Kidney epithelial cell (primary cell): ENCODE data around the gene HS3ST1. TPM values are rescaled to one million over a fixed set of nuclear protein-coding genes. Genes with fewer than 3 reads are reported as not detected.

ENCODE experiments used
- DNase-seq: peaks from one replicate; pipeline ENCODE4 v3.0.0-alpha.2; 2010; ENCODE audit warnings: low read depth
- H3K27me3 ChIP-seq: 2 replicates; pipeline ENCODE4 v1.6.0; 2011; ENCODE audit warnings: low read length; ENCODE audit not compliant: control insufficient read depth, insufficient read depth
- H3K36me3 ChIP-seq: 2 replicates; pipeline ENCODE4 v1.5.1; 2011; ENCODE audit warnings: low read length; ENCODE audit not compliant: control insufficient read depth, insufficient read depth
- H3K4me3 ChIP-seq: 2 replicates; pipeline ENCODE4 v1.5.1; 2011; ENCODE audit warnings: low read depth, mild to moderate bottlenecking, control low read depth, low read length
- total RNA-seq: library from RNA; depleted of rRNA; stranded (reverse); fragments of >200 nt; gene quantifications from 2 replicates; pipeline ENCODE4 v1.2.3, GENCODE V29; 2015
- TF ChIP-seq, protein P1 (sequence below): IDR thresholded peaks from 2 replicates; pipeline ENCODE4 v1.5.1; 2011; ENCODE audit warnings: mild to moderate bottlenecking, moderate library complexity, low read length, control low read depth, inconsistent platforms; ENCODE audit not compliant: insufficient read depth, poor library complexity, severe bottlenecking

Gene HS3ST1
- total RNA-seq, 1 donor from 2014 or later, result 2.4 TPM

DNA sequence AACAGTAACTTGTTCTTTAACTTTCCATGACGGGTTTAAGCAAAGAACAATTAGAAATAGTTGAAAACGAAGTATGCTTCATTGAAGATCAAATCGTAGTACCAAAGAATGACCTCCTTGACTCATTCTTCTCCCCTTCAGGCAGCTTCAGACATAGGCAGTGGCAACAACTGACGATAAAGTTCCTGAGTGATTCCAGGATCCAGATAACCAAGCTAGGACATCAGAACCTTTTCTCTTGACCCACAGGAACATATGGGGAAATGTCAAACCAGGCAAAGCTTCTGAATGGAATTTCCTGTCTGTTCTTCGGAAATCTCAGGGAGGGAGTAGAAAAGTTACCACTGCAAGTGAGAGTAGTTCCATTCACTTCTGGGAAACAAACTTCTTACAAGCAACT lies 74.2 kb downstream of the HS3ST1 start:
- Histone ChIP-seq H3K27me3 (no peaks in the 10 kb centered on the region), H3K36me3 (no peaks in the 10 kb centered on the region), H3K4me3 (no peak overlapping the region)
- TF ChIP-seq, protein P1, sequence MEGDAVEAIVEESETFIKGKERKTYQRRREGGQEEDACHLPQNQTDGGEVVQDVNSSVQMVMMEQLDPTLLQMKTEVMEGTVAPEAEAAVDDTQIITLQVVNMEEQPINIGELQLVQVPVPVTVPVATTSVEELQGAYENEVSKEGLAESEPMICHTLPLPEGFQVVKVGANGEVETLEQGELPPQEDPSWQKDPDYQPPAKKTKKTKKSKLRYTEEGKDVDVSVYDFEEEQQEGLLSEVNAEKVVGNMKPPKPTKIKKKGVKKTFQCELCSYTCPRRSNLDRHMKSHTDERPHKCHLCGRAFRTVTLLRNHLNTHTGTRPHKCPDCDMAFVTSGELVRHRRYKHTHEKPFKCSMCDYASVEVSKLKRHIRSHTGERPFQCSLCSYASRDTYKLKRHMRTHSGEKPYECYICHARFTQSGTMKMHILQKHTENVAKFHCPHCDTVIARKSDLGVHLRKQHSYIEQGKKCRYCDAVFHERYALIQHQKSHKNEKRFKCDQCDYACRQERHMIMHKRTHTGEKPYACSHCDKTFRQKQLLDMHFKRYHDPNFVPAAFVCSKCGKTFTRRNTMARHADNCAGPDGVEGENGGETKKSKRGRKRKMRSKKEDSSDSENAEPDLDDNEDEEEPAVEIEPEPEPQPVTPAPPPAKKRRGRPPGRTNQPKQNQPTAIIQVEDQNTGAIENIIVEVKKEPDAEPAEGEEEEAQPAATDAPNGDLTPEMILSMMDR, result no peak
- no peak for DNase-seq

DNA sequence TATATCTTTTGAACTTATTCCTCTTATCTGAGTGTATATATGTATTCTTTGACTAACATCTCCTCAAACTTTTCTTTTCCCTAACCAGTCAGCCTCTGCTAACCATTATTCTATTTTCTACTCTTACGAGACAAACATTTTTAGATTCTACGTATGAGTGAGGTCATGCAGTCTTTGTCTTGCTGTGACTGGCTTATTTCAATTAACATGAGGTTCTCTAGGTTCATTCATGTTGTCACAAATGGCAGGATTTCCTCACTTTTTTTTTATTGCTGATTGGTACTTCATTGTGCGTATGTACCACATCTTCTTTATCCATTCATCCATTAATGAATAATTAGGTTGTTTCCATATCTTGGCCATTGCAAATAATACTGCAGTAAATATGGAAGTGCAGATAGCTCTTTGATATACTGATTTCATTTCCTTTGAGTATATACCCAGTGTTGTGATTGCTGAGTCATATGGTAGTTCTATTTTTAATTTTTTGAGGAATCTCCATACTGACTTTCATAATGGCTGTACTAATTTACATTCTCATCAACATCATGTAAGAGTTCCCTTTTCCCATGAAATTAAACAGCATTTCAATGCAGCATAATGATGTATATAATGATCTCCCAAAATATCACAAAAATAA lies 80.1 kb downstream of the HS3ST1 start:
- TF ChIP-seq, protein P1, result no peak
- no peak for DNase-seq
- Histone ChIP-seq H3K36me3 (no peaks in the 10 kb centered on the region), H3K4me3 (no peak overlapping the region), H3K27me3 (no peaks in the 10 kb centered on the region)

DNA sequence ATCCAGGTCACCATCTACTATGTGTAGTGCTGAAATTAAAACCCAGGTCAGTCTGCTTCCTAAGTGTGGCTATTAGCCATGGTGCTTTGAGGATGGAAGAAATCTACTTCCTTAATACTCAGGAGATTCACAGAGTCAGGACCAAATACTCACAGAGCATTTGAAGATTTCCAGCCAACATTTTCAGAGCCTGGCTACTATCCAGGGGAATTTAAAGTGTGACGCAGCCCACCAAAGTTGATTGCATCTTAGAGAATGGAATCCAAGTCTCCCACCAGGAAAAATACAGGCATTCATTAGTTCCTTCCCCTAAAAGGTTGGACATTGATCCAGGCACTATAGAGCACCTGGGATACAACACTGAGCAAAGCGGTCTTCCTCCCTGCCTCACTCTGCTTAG lies 83.8 kb downstream of the HS3ST1 start:
- H3K4me3 ChIP-seq, result no peak overlapping the region
- DNase-seq, result no peak
- H3K36me3 ChIP-seq, result no peaks in the 10 kb centered on the region
- no peaks in the 10 kb centered on the region for H3K27me3 ChIP-seq
- TF ChIP-seq, protein P1, result no peak

DNA sequence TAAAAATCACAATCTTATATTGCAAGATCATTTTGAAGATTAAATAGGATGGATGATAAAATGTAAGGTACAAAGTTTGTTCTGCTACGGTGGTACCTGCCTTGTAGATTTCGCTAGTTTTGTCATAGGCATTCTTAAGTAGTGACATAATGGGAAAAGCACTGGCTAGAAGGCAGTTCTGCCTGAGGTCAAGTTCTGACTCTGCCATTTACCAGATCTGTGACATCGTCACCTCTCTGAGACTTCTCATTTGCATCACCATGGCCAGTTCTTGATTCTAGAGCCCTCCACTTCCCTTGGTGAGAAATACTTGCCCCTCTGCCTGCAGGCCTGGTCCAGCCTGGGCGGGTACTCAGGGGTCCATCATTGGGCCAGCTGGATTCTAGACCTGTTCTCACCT lies 85.2 kb downstream of the HS3ST1 start:
- no peaks in the 10 kb centered on the region for H3K36me3 ChIP-seq
- no peak for DNase-seq
- H3K27me3 ChIP-seq, result no peaks in the 10 kb centered on the region
- TF ChIP-seq, protein P1, result no peak
- no peak overlapping the region for H3K4me3 ChIP-seq
